ENCODE results near the gene GPR160. TPM values are rescaled to one million over a fixed set of nuclear protein-coding genes. Genes with fewer than 3 reads are reported as not detected.

The GPR160 gene
- total RNA-seq, 1 experiment from 2014 or later, result 15.7 TPM

GRCh38 chr3:170089862-170090600 lies 52.2 kb downstream of the GPR160 start:
- Histone ChIP-seq H3K9me2 (replicated peaks; ENCODE audit: low read length) (no peaks in the 10 kb centered on the region), H3K4me2 (ENCODE audit: low read length) (no peak overlapping the region), H2AFZ (ENCODE audit: low read length) (no peak overlapping the region), H3K4me1 (ENCODE audit: insufficient read depth, low read length) (no peaks in the 10 kb centered on the region), H3K79me2 (ENCODE audit: low read length) (no peaks in the 10 kb centered on the region), H3K27me3 (ENCODE audit: low read length) (no peaks in the 10 kb centered on the region), H4K20me1 (ENCODE audit: low read length) (no peaks in the 10 kb centered on the region; the same call in 1 of the 2 replicates), H3K9ac (ENCODE audit: low read length) (no peak overlapping the region), H3K4me3 (ENCODE audit: low read length) (no peak overlapping the region), H3F3A (ENCODE audit: low read length, unreplicated experiment) (no peaks in the 10 kb centered on the region), H3K27ac (ENCODE audit: low read length) (no peak overlapping the region), H3K9me3 (ENCODE audit: low read length) (no peaks in the 10 kb centered on the region), H3K36me3 (ENCODE audit: low read depth, low read length) (peaks cover 38% of the 10 kb centered on the region)
- intact Hi-C loops (cut with micrococcal nuclease), result loop anchor here (10.0 kb wide), 1 partner anchor 105 kb away; no protein-coding TSS in a partner anchor
- CTCF ChIA-PET, result no interaction called here
- ATAC-seq (no peak), DNase-seq (no peak)
- no peak for TF ChIP-seq EZH2phosphoT487 (IDR thresholded peaks at IDR 0.05; ENCODE audit: borderline replicate concordance, low read length)
- TF ChIP-seq EZH2 (IDR thresholded peaks at IDR 0.05; ENCODE audit: low read length, unreplicated experiment), result no peak
- no peak for TF ChIP-seq CTCF (conservative IDR thresholded peaks at IDR 0.05; ENCODE audit: low read depth, low read length)
- POLR2A ChIA-PET (ENCODE audit: unreplicated experiment), result no interaction called here
- no TSS peak for BruUV-seq (replicated peaks)

GRCh38 chr3:170090601-170090981 lies 52.8 kb downstream of the GPR160 start:
- ChIA-PET CTCF (no interaction called here), POLR2A (ENCODE audit: unreplicated experiment) (no interaction called here)
- Histone ChIP-seq H3K4me2 (ENCODE audit: low read length) (no peak overlapping the region), H3F3A (ENCODE audit: low read length, unreplicated experiment) (no peaks in the 10 kb centered on the region), H3K36me3 (ENCODE audit: low read depth, low read length) (peaks cover 38% of the 10 kb centered on the region), H3K27ac (ENCODE audit: low read length) (no peak overlapping the region), H3K9me3 (ENCODE audit: low read length) (no peaks in the 10 kb centered on the region), H3K4me3 (ENCODE audit: low read length) (no peak overlapping the region), H3K79me2 (ENCODE audit: low read length) (no peaks in the 10 kb centered on the region), H2AFZ (ENCODE audit: low read length) (no peak overlapping the region), H3K9me2 (replicated peaks; ENCODE audit: low read length) (no peaks in the 10 kb centered on the region), H3K27me3 (ENCODE audit: low read length) (no peaks in the 10 kb centered on the region), H3K4me1 (ENCODE audit: insufficient read depth, low read length) (no peaks in the 10 kb centered on the region), H3K9ac (ENCODE audit: low read length) (no peak overlapping the region), H4K20me1 (ENCODE audit: low read length) (no peaks in the 10 kb centered on the region; the same call in 1 of the 2 replicates)
- no peak for ATAC-seq
- BruUV-seq (replicated peaks), result no TSS peak
- TF ChIP-seq EZH2phosphoT487 (IDR thresholded peaks at IDR 0.05; ENCODE audit: borderline replicate concordance, low read length) (no peak), EZH2 (IDR thresholded peaks at IDR 0.05; ENCODE audit: low read length, unreplicated experiment) (no peak), CTCF (conservative IDR thresholded peaks at IDR 0.05; ENCODE audit: low read depth, low read length) (no peak)
- intact Hi-C loops (cut with micrococcal nuclease), result loop anchor here (10.0 kb wide), 1 partner anchor 106 kb away; no protein-coding TSS in a partner anchor
- DNase-seq, result no peak

- Histone ChIP-seq H3K9ac (ENCODE audit: low read length) (no peak overlapping the region), H3K79me2 (ENCODE audit: low read length) (no peaks in the 10 kb centered on the region), H4K20me1 (ENCODE audit: low read length) (no peaks in the 10 kb centered on the region; the same call in 1 of the 2 replicates), H3F3A (ENCODE audit: low read length, unreplicated experiment) (no peaks in the 10 kb centered on the region), H3K4me3 (ENCODE audit: low read length) (no peak overlapping the region), H3K27me3 (ENCODE audit: low read length) (no peaks in the 10 kb centered on the region), H2AFZ (ENCODE audit: low read length) (no peak overlapping the region), H3K4me2 (ENCODE audit: low read length) (no peak overlapping the region), H3K36me3 (ENCODE audit: low read depth, low read length) (peaks cover 50% of the 10 kb centered on the region), H3K27ac (ENCODE audit: low read length) (no peak overlapping the region), H3K9me3 (ENCODE audit: low read length) (no peaks in the 10 kb centered on the region), H3K9me2 (replicated peaks; ENCODE audit: low read length) (no peaks in the 10 kb centered on the region), H3K4me1 (ENCODE audit: insufficient read depth, low read length) (no peaks in the 10 kb centered on the region)
- TF ChIP-seq EZH2phosphoT487 (IDR thresholded peaks at IDR 0.05; ENCODE audit: borderline replicate concordance, low read length) (no peak), CTCF (conservative IDR thresholded peaks at IDR 0.05; ENCODE audit: low read depth, low read length) (no peak), EZH2 (IDR thresholded peaks at IDR 0.05; ENCODE audit: low read length, unreplicated experiment) (no peak)
- ChIA-PET CTCF (no interaction called here), POLR2A (ENCODE audit: unreplicated experiment) (no interaction called here)
- ATAC-seq (no peak), DNase-seq (no peak)
- BruUV-seq (replicated peaks), result no TSS peak
- intact Hi-C loops (cut with micrococcal nuclease), result loop anchor here (10.0 kb wide), 1 partner anchor 108 kb away; no protein-coding TSS in a partner anchor
Measured at GRCh38 chr3:170092907-170093306, 55.1 kb downstream of the GPR160 start.

Measured in PC-3 (cell line).